Lung (tissue), 12 donors: ENCODE measurements around the gene NAMPT. TPM values are rescaled to one million over a fixed set of nuclear protein-coding genes. Genes with fewer than 3 reads are reported as not detected.

ENCODE experiments used
- ATAC-seq: fragments of 200-7000 bp; cut with Tn5 transposase; one replicate; pipeline ENCODE4 v1.9.1; 2020; ENCODE audit warnings: moderate number of reproducible peaks; ENCODE audit not compliant: insufficient read depth, low FRiP score
- DNase-seq, 3 donors: peaks; one replicate each; pipeline ENCODE4 v3.0.0-alpha.2; 2013 to 2017
- H3K27ac ChIP-seq, 2 donors: one replicate each; pipeline ENCODE4 v1.5.1; 2013; ENCODE audit warnings: mild to moderate bottlenecking in 2 of 2, moderate library complexity in 2 of 2, control low read depth in 1 of 2, inconsistent platforms in 1 of 2, low read depth in 1 of 2, low read length in 1 of 2
- H3K27me3 ChIP-seq, 3 donors: one replicate each; pipeline ENCODE4 v1.5.1; 2013; ENCODE audit warnings: low read length in 2 of 3; ENCODE audit not compliant: control insufficient read depth in 3 of 3, insufficient read depth in 3 of 3
- H3K36me3 ChIP-seq, 4 donors: one replicate each; pipeline ENCODE4 v1.5.1; 2013; ENCODE audit warnings: low read length in 4 of 4, mild to moderate bottlenecking in 1 of 4, moderate library complexity in 1 of 4; ENCODE audit not compliant: control insufficient read depth in 4 of 4, insufficient read depth in 4 of 4
- H3K4me1 ChIP-seq, 5 donors: one replicate each; pipeline ENCODE4 v1.5.1; 2013; ENCODE audit warnings: low read length in 5 of 5, mild to moderate bottlenecking in 2 of 5, moderate library complexity in 1 of 5; ENCODE audit not compliant: control insufficient read depth in 5 of 5, insufficient read depth in 5 of 5
- H3K4me3 ChIP-seq: one replicate; pipeline ENCODE4 v1.5.1; 2013; ENCODE audit warnings: mild to moderate bottlenecking, control low read depth, moderate library complexity
- H3K9ac ChIP-seq, 2 donors: one replicate each; pipeline ENCODE4 v1.5.1; 2013; ENCODE audit warnings: low read length in 2 of 2, control low read depth in 1 of 2; ENCODE audit not compliant: insufficient read depth in 1 of 2
- H3K9me3 ChIP-seq, 4 donors: one replicate each; pipeline ENCODE4 v1.5.1; 2013; ENCODE audit warnings: low read length in 3 of 4, mild to moderate bottlenecking in 1 of 4, moderate library complexity in 1 of 4; ENCODE audit not compliant: control insufficient read depth in 4 of 4, insufficient read depth in 3 of 4
- CTCF ChIP-seq: IDR thresholded peaks from 2 replicates; pipeline ENCODE4 v1.5.1; 2012; ENCODE audit warnings: mild to moderate bottlenecking; ENCODE audit errors: control extremely low read depth, extremely low read depth
- WGBS, 2 donors: extraction: QIAGEN DNeasy Blood & Tissue Kit; methylation state at CpG; one replicate each; pipeline ENCODE4 v1.1.7; 2013; 5-methylcytosine and 5-hydroxymethylcytosine counted together
- polyA plus RNA-seq, 2 donors: library from polyadenylated mRNA; stranded (reverse); fragments of 200-250 nt; gene quantifications; one replicate each; pipeline ENCODE4 v1.2.1, GENCODE V29; 2013
- total RNA-seq, 2 donors: library from RNA; depleted of rRNA in 1 of 2; stranded (reverse); fragments of >200 nt in 1 of 2; gene quantifications; one replicate each; pipeline ENCODE4 v1.2.1, GENCODE V29; 2014 to 2021
- donor health status: control.
- donor health status: control.
- donor health status: Bipolar disorder and iron deficiency.
- donor health status: healthy.
- donor health status: DM: yes; HTN: yes; CAD: no.

The NAMPT gene
- total and polyA plus RNA-seq, 4 donors: 73.3 to 1,250 (median 348) TPM

- no peak for TF ChIP-seq CTCF
- Histone ChIP-seq H3K9me3 (no peaks in the 10 kb centered on the region), H3K9ac (no peak overlapping the region), H3K27me3 (no peaks in the 10 kb centered on the region), H3K4me3 (no peak overlapping the region), H3K4me1 (peaks cover 0 to 2% (median 0%) of the 10 kb centered on the region in 5 donors), H3K27ac (no peak overlapping the region), H3K36me3 (peaks cover 7 to 54% (median 18%) of the 10 kb centered on the region in 4 donors)
- ATAC-seq (no peak), DNase-seq (no peak)
- 91 to 95% methylated on average over 2 of the region's 2 CpGs for WGBS, 2 donors
Measured at GRCh38 chr7:106262221-106262881, 22.4 kb downstream of the NAMPT start.

- Histone ChIP-seq H3K36me3 (peaks cover 1 to 45% (median 14%) of the 10 kb centered on the region in 4 donors), H3K27ac (no peak overlapping the region), H3K4me1 (peaks cover 0 to 2% (median 0%) of the 10 kb centered on the region in 5 donors), H3K4me3 (no peak overlapping the region), H3K27me3 (no peaks in the 10 kb centered on the region), H3K9ac (no peak overlapping the region), H3K9me3 (no peaks in the 10 kb centered on the region)
- WGBS, 2 donors: 86 to 87% methylated on average over 2 of the region's 2 CpGs
- no peak for TF ChIP-seq CTCF
- DNase-seq (no peak), ATAC-seq (no peak)
Measured at GRCh38 chr7:106260136-106260561, 24.6 kb downstream of the NAMPT start.

- Histone ChIP-seq H3K9ac (no peak overlapping the region), H3K4me3 (no peak overlapping the region), H3K27me3 (no peaks in the 10 kb centered on the region), H3K4me1 (peaks cover 0 to 2% (median 0%) of the 10 kb centered on the region in 5 donors), H3K27ac (no peak overlapping the region), H3K36me3 (peaks cover 0 to 46% (median 13%) of the 10 kb centered on the region in 4 donors), H3K9me3 (no peaks in the 10 kb centered on the region)
- WGBS, 2 donors: 82 to 88% methylated on average over 7 of the region's 7 CpGs
- no peak for TF ChIP-seq CTCF
- no peak for ATAC-seq
- DNase-seq: no peak
Measured at GRCh38 chr7:106258789-106259188, 26.0 kb downstream of the NAMPT start.
